HG03045 (cell line): ENCODE measurements around the gene PPM1N.
"Not testable (repeated sequence)": the region's sequence is repeated elsewhere in the genome, so short reads cannot be mapped to it uniquely, and the experiment has no call there.

Experiments
- ATAC-seq: cut with Tn5 transposase; IDR thresholded peaks from one replicate; pipeline ENCODE4 v1.9.1; 2021; ENCODE audit warnings: mild to moderate bottlenecking, moderate library complexity; ENCODE audit not compliant: unreplicated experiment

PPM1N gene

DNA sequence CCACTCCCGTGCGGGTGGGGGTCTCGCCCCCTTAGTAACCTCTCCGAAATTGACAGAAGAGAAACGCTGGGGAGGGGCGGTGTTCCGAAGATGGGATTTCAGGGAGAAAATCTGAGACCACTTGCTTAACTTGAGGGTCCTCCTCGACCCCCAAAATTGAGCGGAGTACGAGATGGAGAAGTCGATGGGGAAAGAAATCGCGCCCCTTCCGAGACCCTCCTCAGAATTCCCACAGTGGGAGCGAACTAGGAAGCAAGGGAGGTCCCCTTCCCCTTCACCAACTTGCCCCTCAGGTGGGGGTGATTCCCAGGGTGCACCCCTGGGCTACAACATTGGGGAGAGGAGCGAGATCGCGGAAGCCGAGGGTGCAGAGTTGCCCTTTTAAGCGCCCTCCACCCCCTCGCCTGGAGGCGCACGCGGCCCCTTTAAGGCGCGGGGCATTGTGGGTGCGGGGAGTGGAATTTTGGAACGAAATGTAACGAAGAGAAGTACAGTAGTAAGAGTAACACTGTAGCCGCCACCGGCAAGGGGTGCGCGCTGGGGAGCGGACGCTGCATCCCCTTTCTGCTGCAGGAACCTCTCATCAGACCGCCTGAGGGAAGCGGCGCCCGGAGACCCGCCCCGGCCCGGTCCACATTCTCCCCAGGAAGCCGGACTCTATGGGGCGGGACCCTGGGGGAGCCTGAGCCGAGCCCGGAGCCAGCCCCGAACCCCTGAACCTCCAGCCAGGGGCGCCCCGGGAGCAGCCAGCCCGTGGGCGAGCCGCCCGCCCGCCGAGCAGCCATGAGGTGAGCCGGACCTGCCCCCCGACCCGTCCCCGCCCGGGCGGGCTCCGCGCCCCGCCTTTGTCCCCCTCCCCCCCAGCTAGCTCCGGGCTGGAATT, 9.0 kb downstream of the PPM1N start, which contains the start of gene VASP:
Gene VASP (plus strand): TSS at position 491 of the 883 bp plus-strand sequence. CDS start 293 bp downstream, at position 784.
- ATAC-seq: peak; percentile 48

DNA sequence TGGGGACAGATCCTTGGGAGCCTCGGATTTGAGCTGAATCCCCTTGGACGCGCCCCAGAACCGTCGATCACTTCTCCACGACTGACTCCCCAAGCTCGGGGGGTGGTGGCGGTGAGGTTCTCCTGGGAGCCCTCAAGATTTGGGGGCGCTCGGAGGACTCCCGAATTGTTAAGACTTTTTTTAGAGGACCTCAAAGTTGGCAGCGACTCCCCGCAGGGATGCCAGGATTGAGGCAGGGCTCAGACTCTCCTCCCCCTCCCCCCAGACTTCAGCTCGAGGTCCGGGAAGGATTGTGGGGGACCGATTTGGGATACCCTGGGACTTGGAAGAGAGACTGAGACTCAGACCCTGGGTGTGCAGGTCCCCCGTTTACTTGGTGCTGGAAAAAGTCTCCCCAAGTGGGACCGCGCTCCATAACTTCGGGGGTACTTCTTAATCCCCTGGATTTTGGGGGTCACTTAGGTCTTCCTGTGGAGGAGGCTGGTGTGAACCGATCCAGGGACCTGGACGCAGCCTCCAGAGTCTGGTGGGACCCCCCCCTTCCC, 9.7 kb downstream of the PPM1N start:
- no peak for ATAC-seq

DNA sequence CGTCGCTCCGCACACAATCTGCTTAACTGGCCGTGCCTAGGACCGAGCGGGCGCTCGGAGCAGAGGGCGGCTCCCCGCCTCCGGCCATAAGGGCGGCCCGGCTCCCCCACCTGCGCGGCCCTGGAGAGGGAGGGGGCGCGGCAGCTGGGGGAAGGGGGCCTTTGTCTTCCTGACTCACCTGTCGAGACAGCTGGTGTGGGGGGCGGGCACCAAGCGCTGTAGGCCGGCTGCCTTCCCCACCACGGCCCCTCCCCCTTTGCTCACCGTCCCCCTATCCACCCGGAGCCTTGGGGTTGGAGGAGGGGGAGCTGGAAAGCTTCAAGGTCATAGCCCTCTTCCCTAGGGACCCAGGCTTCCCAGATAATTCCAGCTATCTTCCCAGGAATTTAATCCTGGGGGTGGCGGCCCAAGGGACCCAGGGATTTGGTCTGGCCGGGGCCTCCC, 10.2 kb downstream of the PPM1N start:
- ATAC-seq: no peak

DNA sequence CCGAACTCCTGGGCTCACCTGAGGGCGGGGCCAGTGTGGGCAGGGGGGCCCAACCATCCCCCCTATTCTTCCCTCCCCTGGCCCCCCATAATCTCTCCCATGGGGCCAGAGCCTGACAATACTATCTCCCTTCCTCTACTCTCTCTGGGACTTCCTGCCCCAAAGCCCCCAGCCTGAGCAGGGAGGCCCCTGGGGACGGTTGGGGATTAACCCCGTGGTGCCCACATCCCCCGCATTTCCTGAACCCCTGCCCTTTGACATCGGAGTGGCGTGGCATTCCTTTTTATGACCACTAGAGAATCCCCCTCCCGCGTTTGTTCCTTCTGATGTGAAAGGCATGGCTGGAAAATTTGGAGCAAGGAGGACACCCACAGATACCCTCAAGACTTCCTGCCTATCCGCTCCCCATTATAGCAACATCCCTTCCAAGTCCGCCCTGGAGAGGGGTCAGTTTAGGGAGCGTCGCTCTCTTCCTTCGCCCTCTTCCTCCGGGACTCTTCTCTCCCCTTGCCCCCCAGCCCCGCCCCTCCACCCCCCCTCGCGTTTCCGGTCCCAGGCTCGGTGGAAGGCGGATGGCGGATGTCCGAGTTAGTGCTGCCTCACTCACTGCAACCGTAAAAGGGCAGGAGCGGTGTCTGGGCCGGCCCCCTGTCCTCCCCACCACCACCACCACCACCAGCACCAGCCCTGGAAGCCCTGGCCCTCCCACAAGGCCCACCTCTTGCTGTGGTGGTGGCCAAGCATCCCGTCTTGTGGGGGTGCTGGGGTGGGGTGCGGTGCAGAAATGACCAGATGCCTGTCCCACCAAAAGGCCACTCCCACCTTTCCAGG, 10.8 kb downstream of the PPM1N start:
- no peak for ATAC-seq

DNA sequence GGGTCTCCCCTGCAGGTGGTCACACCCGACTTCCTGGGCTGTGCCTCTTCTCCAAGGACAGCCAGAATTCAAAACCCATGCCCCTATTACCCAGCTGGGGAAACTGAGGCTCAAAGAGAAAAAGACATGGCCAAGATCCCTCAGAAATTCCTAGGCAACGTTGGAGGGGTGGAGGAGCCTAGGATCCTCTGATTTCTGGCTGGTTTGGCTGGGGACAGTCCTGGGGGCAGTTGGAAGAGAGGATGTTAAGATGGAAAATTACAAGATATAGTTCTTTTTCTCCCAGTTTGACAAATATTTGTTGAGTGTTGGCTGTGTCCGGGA, 11.4 kb downstream of the PPM1N start:
- no peak for ATAC-seq

DNA sequence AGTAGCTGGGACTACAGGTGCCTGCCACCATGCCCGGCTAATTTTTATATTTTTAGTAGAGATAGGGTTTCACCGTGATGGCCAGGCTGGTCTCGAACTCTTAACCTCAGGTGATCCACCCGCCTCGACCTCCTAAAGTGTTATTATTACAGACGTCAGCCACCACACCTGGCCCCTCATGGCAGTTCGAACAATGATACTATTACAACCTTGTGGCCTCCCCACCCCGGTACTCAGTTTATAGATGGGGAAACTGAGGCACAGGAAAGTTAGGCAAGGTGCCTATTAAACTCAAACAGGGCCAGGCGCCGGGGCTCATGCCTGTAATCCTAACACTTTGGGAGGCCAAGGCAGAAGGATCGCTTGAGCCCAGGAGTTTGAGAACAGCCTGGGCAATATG, 12.1 kb downstream of the PPM1N start:
- not testable (repeated sequence) for ATAC-seq

DNA sequence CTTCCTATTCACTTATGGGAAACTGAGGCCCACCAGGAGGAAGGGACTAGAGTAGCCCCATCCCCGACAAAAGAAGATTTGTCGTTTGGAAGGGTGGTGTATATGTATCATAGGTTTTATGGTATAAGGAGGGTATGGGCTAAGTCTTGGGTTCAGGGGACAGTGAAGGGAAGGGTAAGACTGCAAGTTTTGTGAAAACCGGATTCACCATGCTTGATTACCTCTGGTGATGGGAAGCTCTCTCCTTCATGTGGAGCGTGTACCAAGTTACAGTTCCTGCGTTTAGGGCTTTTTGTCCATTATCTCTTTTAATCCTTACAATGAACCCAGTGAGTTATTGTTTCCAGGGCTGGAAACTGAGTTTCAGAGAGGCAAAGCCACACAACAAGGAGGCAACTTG, 12.8 kb downstream of the PPM1N start:
- no peak for ATAC-seq

DNA sequence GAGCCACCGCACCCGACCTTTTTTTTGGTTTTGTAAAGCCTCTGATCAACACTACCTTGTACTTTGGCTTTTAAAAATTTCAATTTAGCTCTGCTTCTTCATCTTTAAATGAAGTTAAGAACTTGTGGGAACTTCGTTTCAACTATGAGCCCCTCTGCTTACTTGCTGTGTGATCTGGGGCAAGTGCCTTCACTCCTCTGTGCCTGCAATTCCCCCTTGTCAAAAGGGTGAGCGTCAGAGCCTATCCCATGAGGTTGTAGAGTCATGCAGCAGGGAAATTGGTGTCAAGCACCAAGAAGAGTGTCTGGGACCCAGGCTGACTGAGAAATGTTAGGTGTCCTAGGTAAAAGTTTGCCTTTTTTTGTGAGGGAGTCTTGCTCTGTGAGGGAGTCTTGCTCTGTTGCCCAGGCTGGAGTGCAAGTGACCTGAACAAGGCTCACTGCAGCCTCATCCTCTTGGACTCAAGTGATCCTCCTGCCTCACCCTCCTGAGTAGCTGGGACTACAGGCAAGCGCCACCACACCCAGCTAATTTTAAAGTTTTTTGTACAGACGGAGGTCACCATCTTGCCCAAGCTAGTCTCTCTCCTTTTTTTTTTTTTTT, 14.7 kb downstream of the PPM1N start:
- no peak for ATAC-seq

DNA sequence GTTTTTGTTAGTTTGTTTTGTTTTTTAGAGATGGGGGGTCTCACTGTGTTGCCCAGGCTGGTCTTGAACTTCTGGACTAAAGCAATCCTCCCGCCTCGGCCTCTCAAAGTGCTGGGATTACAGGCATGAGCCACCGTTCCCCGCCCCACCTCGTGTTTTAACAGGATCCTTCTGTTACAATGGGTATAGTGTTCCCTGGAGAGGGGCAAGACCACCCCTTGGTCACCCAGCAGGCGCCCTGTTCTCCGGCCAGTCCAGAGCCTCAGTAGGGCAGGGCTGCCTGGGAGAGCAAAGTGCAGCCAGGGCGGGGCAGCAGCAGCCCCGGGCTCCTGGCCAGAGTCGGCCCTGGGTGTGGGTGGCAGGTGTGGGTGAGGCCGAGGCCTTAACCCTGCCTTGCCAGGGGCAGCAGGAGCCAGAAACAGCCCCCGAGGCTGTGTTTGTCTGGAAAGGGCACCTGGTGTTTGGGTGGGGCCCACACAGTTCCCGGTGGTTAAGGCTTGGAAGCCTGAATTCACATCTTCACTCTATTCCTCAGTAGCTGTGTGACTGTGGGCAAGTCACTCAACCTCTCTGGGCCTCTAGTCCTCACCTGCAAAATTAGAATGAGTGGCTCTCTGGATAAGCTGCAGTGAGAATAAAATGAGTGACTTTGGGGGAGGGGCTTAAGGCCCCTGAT, 16.3 kb downstream of the PPM1N start:
- no peak for ATAC-seq

DNA sequence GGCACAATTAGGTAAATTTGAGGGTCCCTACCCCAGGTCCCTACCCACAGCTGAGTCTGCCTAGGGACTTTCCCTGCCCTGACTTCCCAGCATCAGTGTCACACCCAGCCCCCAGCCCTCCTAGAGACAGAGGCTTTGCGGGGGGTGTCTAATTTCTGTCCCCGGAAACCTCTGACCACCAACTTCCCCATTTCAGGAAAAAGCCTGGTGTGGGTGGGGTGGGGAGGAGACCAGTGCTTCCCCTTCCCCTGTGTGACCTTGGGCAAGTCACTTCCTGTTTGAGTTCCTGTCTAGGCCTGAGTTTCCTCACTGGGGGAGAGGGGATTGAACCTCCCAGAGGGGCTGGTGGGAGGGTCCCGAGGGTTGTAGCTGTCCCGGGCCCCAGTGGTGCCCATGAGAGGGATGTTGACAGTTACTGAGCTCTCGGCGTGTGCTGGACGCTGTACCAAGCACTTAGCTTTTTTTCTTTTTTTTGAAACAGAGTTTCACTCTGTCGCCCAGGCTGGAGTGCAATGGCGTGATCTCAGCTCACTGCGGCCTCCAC, 16.9 kb downstream of the PPM1N start:
- ATAC-seq: no peak

DNA sequence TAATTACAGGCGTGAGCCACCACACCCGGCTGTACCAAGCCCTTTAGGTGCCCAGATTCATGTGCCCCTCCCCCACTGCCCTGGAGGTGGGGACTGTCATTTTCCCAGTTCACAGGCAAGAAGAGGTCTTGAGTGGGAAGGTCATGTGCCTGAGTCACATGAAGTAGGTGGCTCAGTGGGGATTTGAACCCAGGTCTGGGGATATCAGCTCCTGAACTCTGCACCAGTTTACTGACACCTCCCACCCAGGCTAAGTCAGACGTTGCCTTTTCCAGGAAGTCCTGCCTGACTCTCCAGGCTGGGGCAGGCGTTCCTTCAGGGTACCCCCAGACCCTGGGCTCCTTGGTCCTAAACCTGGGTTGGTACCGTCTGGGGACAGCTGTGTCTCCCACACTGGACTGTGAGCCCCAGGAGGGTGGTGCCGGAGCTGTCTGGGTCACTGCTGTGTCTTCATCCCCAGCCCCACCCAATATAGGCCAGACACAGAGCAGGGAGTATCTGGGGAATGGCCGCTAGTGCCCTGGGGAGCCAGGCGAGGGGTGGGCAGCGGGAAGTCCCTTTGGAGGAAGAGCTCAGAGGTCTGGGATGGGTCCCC, 17.7 kb downstream of the PPM1N start:
- no peak for ATAC-seq

DNA sequence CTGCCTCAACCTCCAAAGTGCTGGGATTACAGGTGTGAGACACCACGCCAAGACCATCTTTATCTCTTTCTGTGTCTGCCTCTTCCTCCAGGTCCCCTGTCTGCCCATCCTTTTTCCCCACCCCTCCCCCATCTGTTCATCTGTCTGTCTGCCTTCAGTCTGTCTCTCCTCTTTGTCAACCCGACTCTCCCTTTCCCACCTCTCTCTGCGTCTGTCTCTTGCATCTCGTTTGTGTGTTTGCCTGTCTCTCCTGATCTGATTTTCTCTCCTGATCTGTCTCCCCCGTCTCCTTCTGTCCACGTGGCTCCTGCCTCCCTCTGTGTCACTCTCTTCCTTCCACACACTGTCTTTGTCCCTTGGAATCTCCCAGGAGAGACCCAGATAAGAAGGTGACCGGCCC, 19.0 kb downstream of the PPM1N start:
- ATAC-seq: no peak

DNA sequence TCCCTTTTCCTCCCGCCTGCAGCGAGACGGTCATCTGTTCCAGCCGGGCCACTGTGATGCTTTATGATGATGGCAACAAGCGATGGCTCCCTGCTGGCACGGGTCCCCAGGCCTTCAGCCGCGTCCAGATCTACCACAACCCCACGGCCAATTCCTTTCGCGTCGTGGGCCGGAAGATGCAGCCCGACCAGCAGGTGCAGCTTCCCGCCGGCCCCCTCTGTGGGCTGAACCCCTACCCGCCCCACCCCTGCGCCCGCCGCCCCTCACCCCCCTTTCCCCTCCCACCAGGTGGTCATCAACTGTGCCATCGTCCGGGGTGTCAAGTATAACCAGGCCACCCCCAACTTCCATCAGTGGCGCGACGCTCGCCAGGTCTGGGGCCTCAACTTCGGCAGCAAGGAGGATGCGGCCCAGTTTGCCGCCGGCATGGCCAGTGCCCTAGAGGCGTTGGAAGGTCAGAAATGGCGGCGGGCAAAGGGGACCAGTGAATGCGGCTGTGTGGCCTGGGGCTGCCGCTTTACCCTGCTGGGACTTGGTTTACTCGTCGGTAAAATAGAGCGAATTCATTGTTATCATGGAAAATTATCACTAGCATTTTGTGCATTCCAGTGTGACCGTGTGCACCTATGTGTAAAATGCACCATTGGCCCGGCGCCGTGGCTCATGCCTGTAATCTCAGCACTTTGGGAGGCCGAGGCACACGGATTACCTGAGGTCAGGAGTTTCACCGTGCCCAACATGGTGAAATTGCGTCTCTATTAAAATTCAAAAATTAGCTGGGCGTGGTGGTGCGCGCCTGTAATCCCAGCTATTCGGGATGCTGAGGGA, 19.6 kb downstream of the PPM1N start:
- ATAC-seq: no peak

DNA sequence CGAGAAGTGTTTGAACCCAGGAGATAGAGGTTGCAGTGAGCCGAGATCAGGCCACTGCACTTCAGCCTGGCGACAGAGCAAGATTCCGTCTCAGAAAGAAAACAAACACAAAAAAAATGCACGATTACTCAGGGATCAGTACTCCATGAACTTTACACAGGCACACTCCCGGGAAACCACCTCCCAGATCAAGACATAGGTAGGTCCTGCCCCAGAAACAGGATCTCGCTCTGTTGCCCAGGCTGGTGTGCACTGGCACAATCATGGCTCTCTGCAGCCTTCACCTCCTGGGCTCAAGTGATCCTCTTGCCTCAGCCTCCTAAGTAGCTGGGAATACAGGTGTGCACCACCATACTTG, 20.2 kb downstream of the PPM1N start:
- no peak for ATAC-seq

DNA sequence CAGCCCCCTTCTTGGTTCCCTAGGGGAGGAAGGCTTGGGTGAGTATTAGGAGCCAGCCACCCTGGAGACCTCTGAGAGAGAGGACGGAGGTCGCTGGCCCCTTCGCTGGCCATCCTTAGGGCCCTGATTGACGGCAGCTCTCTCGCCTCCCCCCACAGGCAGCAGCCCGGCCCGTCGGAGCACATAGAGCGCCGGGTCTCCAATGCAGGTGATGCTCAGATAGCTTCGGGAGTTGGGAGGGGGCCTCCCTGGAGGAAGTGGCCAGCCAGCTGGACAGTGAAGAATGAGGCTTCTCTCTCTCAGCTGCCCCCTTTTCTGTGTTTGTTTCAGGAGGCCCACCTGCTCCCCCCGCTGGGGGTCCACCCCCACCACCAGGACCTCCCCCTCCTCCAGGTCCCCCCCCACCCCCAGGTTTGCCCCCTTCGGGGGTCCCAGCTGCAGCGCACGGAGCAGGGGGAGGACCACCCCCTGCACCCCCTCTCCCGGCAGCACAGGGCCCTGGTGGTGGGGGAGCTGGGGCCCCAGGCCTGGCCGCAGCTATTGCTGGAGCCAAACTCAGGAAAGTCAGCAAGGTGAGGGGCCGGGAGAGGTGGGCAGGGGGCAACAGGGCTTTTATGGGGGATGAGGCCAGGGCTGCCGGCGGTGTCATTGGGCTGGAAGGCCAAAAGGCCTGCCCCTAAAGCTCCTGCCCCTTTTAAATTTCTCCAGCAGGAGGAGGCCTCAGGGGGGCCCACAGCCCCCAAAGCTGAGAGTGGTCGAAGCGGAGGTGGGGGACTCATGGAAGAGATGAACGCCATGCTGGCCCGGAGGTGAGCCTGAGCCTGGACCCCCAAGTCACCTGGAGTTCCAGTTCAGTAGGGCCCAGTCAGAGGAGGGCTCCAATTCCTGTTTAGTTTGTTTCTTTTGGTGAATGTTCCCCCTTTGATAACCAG, 24.0 kb downstream of the PPM1N start:
- ATAC-seq: no peak

DNA sequence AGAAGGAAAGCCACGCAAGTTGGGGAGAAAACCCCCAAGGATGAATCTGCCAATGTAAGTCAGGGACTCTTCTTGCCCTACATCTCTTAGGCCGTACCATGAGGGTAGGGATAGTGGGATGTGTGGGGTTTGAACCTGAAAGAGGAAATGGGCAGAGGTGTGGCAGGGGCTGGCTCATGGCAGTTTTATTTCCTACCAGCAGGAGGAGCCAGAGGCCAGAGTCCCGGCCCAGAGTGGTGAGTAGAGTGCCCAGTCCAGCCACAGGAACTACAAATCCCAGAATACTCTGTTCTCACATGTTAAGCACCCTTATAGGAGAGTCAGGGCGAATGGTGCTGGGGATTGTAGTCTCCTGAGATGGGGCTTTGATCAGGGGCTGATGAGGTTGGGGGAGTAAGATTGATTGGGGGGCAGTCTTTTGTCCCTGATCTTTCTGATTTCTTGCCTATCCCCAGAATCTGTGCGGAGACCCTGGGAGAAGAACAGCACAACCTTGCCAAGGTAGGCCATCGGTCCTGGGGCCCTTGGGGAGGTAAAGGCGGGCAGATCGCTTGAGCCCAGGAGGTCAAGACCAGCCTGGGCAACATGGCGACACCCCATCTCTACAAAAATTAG, 25.5 kb downstream of the PPM1N start:
- ATAC-seq: peak; percentile 72

DNA sequence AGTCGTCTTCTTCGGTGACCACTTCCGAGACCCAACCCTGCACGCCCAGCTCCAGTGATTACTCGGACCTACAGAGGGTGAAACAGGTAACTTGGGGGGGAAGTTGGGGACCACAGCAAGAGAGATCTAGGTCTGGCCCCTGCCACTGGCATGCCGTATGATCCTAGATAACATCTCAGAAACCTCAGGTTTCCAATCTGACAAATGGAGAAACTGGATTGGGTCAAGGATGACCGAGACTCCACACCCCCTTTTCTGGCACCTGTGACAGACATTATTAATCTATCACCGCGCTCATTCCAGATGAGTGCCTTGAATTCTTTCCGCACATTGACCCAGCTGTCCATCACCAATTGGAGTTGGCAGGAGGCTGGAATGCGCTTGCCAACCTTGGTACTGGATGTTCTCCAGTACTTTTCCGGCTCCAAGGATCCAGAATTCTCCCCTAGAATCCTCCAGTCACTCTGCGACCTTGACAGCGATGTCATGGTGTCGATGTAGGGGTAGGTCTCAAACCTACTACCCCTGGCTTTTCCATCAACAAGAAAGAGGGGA, 26.4 kb downstream of the PPM1N start:
- ATAC-seq: no peak
